ENCODE measurements around the gene ANK3. TPM values are rescaled to one million over a fixed set of nuclear protein-coding genes. Genes with fewer than 3 reads are reported as not detected.

Gene ANK3
- polyA plus RNA-seq, 1 experiment = 0.13 TPM

- no peaks in the 10 kb centered on the region for H3K36me3 ChIP-seq (ENCODE audit: control insufficient read depth, insufficient read depth, low read length)
- POLR2A ChIA-PET = no interaction called here
- TF ChIP-seq CTCF (IDR thresholded peaks at IDR 0.05; ENCODE audit: insufficient read depth, low read depth, low read length) = no peak
- no peak overlapping the region for H3K4me3 ChIP-seq (ENCODE audit: low read depth, low read length)
- CTCF ChIA-PET = no interaction called here
- H3K27me3 ChIP-seq (ENCODE audit: control insufficient read depth, insufficient read depth, low read length) = no peaks in the 10 kb centered on the region
- no peak for DNase-seq (ENCODE audit: low read depth)
Measured at GRCh38 chr10:60387531-60387930, 2.1 kb downstream of the ANK3 start.

- CTCF ChIA-PET = no interaction called here
Measured at GRCh38 chr10:60385399-60385738, 4.3 kb downstream of the ANK3 start.

GRCh38 chr10:60384708-60385398 lies 4.8 kb downstream of the ANK3 start:
- Histone ChIP-seq H3K4me3 (ENCODE audit: low read depth, low read length) (no peak overlapping the region), H3K36me3 (ENCODE audit: control insufficient read depth, insufficient read depth, low read length) (no peaks in the 10 kb centered on the region), H3K27me3 (ENCODE audit: control insufficient read depth, insufficient read depth, low read length) (no peaks in the 10 kb centered on the region)
- peak; percentile 94 for DNase-seq (ENCODE audit: low read depth)
- ChIA-PET POLR2A (interaction anchor here (0.6 kb wide), 1 partner anchor 1654 kb away, joined by 4 read pairs; no protein-coding TSS in a partner anchor), CTCF (no interaction called here)
- TF ChIP-seq CTCF (IDR thresholded peaks at IDR 0.05; ENCODE audit: insufficient read depth, low read depth, low read length) = no peak

More at GRCh38 chr10:60385399-60385738, 4.3 kb downstream of the ANK3 start:
- Histone ChIP-seq H3K27me3 (ENCODE audit: control insufficient read depth, insufficient read depth, low read length) (no peaks in the 10 kb centered on the region), H3K4me3 (ENCODE audit: low read depth, low read length) (no peak overlapping the region), H3K36me3 (ENCODE audit: control insufficient read depth, insufficient read depth, low read length) (no peaks in the 10 kb centered on the region)
- POLR2A ChIA-PET = interaction anchor here (0.6 kb wide), 1 partner anchor 1653 kb away, joined by 4 read pairs; no protein-coding TSS in a partner anchor
- no peak for TF ChIP-seq CTCF (IDR thresholded peaks at IDR 0.05; ENCODE audit: insufficient read depth, low read depth, low read length)
- DNase-seq (ENCODE audit: low read depth) = no peak

GRCh38 chr10:60384011-60384410 lies 5.7 kb downstream of the ANK3 start:
- no peak for TF ChIP-seq CTCF (IDR thresholded peaks at IDR 0.05; ENCODE audit: insufficient read depth, low read depth, low read length)
- CTCF ChIA-PET = no interaction called here
- no peak for DNase-seq (ENCODE audit: low read depth)
- Histone ChIP-seq H3K4me3 (ENCODE audit: low read depth, low read length) (no peak overlapping the region), H3K36me3 (ENCODE audit: control insufficient read depth, insufficient read depth, low read length) (no peaks in the 10 kb centered on the region), H3K27me3 (ENCODE audit: control insufficient read depth, insufficient read depth, low read length) (no peaks in the 10 kb centered on the region)
- POLR2A ChIA-PET = interaction anchor here (0.5 to 0.9 kb wide), 2 partner anchors 17 to 1700 kb away, joined by 3 read pairs; no protein-coding TSS in a partner anchor

GRCh38 chr10:60382946-60383681 lies 6.6 kb downstream of the ANK3 start:
- POLR2A ChIA-PET = interaction anchor here (0.9 kb wide), 1 partner anchor 16 kb away, joined by 3 read pairs; no protein-coding TSS in a partner anchor
- CTCF ChIA-PET = no interaction called here
- Histone ChIP-seq H3K27me3 (ENCODE audit: control insufficient read depth, insufficient read depth, low read length) (no peaks in the 10 kb centered on the region), H3K4me3 (ENCODE audit: low read depth, low read length) (no peak overlapping the region), H3K36me3 (ENCODE audit: control insufficient read depth, insufficient read depth, low read length) (no peaks in the 10 kb centered on the region)
- no peak for DNase-seq (ENCODE audit: low read depth)
- no peak for TF ChIP-seq CTCF (IDR thresholded peaks at IDR 0.05; ENCODE audit: insufficient read depth, low read depth, low read length)

Data from BJ (cell line).